Erythroblast (primary cell): ENCODE data around the gene VPS13C.

Experiments used
- DNase-seq, 2 experiments: peaks; one replicate each; lab custom pipeline; 2025; lab: John Stamatoyannopoulos, UW
- GATA1 ChIP-seq: IDR thresholded peaks from 2 replicates; pipeline ENCODE4 v1.6.1; 2011; ENCODE audit warnings: low read depth, mild to moderate bottlenecking, control low read depth, low read length, moderate library complexity
- POLR2A ChIP-seq: IDR thresholded peaks from 2 replicates; pipeline ENCODE4 v1.6.1; 2011; ENCODE audit warnings: mild to moderate bottlenecking, low read length

The VPS13C gene

DNA sequence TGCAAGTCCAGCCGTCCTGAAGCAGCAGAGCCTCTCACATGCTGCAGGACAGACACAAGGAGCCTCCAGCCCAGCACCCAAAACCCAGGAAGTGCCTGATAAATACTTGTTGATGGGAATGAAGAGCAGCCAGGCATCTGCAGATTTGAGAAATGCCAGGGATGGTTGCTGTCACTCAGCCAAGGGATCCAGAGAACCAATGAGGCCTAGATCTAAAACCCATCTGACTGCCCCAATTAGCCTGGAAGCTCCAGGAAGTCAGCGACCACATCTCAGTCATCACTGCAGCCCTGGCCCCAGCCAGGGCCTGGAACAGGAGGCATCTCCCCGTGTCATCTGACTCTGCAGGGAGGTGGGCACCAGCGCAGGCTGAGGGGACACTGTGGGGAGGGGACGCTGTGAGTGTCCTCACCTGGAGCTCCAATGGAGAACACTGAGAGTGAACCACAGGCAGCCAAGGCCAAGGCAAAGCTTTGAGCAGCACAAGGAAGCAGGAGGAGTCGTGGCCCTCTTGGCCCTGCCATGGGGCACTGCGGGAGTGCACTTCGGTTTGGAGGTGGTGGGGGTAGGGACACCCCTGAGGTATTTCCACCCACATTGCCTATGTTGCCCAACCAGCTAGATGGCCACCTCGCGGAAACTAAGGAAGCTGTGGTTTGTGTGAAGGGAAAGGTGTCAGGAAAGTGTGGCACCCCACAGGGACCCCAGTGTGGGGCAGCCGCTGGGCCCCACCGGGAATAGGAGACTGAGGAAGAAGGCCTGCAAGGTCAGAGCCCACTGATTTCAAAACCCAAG, 229.5 kb downstream of the VPS13C start:
- no peak for DNase-seq
- TF ChIP-seq POLR2A = no peak
- no peak for TF ChIP-seq GATA1

DNA sequence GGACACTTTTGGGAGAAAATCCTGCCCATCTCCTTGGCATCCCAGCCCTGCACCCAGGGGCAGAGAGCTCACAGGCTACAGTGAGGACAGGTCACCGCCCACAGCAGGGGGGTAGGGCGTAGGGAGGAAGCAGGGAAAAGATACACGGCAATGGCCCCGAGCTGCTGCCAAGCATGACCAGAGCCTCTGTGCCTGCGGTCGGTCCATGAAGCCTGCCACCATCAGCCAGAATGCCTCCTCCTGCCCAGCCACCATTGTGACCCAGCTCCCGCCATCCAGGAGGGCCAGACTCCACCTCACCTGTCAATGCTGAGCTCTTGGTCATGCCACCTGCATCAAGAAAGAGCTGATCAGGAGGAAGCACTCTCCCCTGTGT, 230.7 kb downstream of the VPS13C start:
- no peak for DNase-seq
- TF ChIP-seq GATA1 (no peak), POLR2A (no peak)

DNA sequence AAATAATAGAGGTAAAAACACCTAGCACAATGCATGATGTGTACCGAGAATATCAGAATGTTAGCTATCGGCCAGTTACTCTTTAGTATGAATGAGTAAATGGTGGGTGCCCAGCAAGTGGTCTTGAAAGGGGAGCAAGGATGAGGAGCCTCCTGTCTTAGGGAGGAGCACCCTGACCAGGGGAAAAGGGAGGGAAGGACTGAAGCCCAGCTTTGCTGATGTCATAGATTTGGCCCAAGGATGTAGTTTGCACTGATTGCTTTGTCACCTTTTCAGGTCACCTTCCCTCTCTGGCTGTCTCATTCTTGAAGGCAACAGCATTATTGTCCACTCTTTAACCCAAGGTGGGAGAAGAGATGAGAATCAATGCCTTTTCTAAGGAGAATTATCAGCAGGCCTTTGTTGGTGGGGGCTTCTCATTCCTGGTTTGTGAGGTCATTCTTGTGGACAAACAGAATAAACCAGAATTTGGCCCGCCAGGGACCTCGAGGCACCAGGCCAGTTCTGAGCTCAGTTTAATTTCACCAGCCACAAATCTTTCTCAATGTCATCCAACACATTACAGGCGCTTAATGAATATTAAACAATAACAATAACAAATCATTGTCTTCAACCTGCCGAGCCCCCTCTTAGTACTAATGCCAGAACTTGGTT, 231.3 kb downstream of the VPS13C start:
- no peak for DNase-seq
- TF ChIP-seq POLR2A = no peak
- TF ChIP-seq GATA1 = no peak

DNA sequence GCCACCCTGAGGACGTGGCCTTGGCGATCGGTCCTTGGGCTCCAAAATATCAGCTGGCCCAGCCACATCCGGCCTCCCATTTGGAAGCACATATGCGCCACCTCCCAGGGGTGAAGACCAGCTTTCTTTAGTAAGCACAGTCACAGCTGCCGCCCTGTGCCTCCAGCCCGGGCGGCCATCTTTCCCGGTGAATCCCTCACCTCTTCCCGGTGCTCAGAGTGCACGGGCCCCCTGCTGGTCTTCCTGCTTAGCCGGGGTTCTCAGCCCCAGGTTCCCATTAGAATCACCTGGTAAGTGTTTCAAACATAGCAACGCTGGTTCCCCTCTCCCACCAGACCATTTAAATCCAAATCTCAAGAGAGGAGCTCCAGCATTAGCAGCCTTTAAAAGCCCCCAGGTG, 232.2 kb downstream of the VPS13C start:
- no peak for TF ChIP-seq POLR2A
- no peak for TF ChIP-seq GATA1
- DNase-seq = no peak

DNA sequence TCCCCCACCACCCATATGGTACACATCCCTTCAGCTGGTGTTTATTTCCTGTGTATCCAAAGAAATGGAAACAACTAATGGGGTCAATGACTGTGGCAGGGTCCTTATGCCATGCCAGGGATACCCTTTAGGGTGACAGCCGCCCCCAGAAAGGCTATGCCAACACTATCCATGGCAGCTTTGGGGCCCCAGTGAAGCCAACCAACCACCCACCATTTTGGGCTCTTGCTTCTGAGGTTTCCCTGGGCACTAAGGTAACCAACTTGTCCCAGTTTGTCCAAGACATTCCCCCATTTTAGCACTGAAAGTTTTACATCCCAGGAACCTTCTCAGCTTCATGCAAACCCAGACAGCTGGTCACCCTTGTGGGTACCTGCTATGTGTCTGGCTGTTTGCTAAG, 233.1 kb downstream of the VPS13C start:
- DNase-seq = no peak
- TF ChIP-seq GATA1 = no peak
- TF ChIP-seq POLR2A = no peak

DNA sequence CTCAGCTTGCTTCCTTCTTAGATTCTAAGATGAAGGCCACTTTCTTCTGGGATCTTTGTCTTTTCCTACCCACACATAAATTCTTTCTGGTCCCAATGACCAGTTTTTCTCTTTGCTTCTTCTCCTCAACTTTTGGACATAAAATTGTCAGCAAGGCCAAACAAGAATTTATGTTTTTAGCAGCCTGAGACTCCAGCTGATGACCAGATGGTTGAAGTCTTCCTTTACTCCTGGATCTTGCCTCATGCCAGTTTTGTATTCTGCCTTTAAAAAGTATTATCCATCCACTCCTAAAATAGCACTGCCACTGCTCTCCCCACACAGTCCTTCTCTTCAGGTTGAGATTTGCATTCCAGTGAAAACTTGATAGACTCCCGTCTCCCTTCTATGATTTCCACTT, 236.0 kb downstream of the VPS13C start:
- DNase-seq = no peak
- no peak for TF ChIP-seq GATA1
- no peak for TF ChIP-seq POLR2A

DNA sequence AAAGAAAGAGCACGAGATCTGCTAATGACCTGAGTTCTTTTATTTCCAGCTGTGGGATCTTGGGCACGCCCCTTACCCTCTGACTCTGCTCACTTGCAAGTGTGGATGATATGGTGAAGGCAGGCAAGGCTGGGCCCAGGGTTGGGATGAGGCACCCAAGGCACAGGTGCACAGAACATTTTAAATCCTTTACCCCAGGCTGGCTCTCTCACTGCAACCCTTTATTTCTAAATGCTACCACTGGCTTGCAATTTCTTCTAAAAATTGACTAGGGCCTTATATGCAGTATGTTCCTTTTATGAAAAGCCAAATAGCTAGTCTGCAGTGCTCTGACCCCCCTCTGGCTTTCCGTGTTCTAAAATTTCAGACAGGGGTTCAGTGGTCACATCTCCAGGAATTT, 237.7 kb downstream of the VPS13C start:
- DNase-seq = no peak
- no peak for TF ChIP-seq POLR2A
- no peak for TF ChIP-seq GATA1

DNA sequence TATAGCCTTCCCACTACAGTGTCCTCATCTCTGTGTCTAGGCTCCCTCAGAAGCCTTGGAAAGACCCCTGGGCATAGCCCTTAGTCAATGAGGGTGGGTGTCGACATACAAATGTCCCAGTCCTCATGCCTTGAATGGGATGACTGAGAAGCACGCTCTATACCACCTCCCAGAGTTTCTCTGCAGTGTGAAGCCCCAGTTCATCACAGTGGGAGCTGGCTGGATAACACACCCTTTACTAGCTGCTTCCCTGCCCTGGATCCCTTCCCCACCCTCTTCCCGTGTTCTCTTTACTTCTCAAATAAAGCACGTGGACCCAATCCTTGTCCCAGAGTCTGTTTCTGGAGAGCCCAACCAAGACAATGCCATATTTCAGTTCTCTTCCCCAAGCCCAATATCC, 239.3 kb downstream of the VPS13C start:
- TF ChIP-seq POLR2A = no peak
- TF ChIP-seq GATA1 = no peak
- no peak for DNase-seq

DNA sequence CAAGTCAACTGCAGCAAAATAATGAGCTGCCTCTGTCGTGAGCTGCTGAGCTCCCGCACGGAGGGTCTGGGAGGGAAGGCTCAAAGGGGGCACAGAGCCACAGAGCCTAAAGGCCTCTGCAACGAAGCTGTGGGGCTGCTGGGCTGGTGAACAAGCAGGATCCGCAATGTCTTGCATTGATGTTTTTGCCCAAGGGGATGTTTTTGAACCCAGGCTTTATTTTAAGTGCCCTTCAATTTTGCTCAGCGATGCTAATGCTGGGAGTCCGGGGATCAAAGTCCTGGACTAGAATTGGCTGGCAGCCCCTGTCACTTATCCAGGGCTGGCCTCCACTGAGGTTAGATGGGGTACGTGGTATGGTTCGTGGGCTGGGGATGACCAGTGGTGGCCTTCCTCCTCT, 240.0 kb downstream of the VPS13C start:
- no peak for DNase-seq
- no peak for TF ChIP-seq GATA1
- no peak for TF ChIP-seq POLR2A

DNA sequence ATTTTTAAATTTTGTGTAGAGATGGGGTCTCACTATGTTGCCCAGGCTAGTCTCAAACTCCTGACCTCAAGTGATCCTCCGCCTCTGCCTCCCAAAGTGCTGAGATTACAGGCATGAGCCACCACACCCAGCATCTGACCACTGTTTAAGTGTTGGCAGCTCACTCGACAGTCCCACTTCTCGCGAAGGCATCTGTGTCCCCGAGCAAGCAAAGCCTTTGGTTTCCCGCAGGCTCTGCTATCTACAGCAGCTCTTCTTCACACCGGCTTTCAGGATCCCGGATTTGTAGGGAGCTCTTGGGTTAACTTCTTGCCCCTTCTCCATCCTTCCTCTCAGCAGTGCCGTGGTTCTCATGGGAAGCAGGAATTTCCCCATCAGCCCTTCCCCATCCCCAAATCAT, 240.9 kb downstream of the VPS13C start:
- TF ChIP-seq GATA1 (no peak), POLR2A (no peak)
- DNase-seq = no peak

DNA sequence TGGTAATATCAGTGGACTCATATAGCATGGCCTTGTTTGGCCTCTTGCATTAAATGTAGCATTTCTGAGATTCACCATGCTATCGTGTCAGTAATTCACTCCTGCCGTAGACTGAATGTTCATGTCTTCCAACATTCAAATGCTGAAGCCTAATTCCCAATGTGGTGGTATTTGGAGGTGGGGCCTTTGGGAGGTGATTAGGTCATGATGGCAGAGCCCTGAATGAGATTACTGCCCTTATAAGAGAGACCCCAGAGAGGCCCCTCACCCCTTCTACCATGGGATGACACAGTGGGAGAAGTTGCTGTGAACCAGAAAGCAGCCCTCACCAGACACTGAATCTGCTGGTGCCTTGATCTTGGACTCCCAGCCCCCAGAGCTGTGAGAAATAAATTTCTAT, 241.4 kb downstream of the VPS13C start:
- DNase-seq = no peak

DNA sequence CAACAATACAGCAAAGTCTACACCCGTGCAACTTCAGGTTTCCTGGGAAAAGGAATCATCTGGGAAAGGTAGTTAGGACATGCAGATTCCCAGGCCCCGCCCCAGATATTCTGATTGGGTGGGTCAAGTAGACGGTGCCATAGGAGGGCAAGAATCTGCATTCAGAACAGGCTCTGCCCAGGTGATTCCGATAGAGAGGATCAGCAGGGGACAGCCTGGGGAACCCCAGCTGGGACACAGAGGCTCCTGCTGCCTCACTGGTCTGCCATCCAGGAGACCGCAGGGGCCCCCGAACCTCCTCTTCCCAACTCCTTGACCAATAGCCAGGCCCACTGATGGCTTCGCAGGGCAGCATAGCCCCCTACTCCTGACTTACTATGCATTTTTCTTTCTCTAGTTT, 243.4 kb downstream of the VPS13C start:
- no peak for DNase-seq
- TF ChIP-seq POLR2A = no peak
- TF ChIP-seq GATA1 = no peak

More for the DNA sequence above, 241.4 kb downstream of the VPS13C start:
- TF ChIP-seq GATA1 = no peak
- TF ChIP-seq POLR2A = no peak

DNA sequence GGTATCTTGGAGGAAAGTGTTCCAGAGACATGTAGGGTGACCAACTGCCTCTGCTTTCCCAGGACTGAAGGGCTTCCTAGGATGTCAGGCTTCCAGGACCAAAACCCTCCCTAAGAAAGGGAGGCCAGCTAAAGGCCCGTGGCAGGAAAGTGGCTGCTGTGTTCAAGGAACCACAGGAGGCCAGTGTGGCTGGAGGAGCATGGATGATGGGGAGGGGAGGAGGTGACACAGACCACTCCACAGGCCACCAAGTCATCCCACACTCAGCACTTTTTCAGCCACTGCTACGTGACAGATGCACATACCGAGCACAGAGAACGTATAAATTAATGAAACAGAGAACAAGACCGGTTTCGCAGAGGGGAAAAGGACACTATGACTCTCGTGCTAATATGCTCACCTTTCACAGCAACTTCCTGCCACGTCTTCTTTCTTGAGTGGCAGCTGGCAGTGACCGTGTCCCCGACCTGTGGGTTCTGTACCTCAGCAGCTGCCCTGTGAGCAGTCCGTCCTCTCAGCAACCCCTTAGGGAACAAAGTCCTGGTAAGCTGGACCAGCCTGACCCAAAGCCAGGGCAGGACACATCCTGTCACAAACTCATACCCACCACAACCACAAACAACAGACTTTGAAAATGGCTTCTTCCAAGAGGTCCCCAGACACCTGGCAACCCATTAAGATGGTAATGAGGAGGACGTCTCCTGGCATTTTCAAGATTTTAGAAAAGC, 244.7 kb downstream of the VPS13C start:
- TF ChIP-seq POLR2A = no peak
- no peak for TF ChIP-seq GATA1
- no peak for DNase-seq

DNA sequence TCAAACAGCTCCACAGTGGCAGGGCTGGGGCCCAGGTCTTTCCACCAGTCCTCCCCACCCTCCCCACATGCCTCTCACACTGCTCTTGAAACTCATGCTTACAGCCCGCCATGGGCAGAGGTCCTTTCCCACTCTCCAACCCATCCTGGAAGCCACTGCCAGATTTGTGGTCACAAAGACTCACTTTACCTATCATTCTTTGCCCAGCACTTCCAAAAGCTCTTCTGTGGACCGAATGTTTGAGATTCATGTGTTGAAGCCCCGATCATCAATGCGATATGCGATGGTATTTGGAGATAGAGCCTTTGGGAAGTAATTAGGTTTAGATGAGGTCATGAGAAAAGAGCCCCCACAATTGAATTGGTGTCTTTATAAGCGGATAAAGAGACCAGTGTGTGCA, 247.8 kb downstream of the VPS13C start:
- TF ChIP-seq GATA1 (no peak), POLR2A (no peak)
- no peak for DNase-seq

DNA sequence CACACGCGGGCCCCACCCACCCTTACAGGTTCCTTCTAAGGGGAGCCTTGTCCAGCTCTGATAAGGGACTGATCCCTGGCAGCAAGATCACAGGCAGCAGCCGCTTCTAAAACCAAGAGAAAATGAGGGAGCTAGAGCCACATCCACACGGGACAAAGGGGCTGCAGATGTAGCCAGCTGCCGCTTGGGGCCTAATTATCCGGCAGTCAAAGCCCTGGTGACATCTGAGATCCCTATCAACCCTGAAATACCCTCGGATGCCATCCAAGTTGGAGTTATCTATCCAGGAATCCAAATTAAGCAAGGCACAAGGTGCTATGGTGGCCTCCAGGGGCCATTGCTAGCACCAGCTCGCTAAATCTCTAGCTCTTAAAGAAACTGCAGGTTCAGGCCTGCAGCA, 248.3 kb downstream of the VPS13C start:
- no peak for TF ChIP-seq POLR2A
- no peak for TF ChIP-seq GATA1
- DNase-seq = no peak
